HepG2 (cell line): Measurements from ENCODE around the gene SP5. TPM values are rescaled to one million over a fixed set of nuclear protein-coding genes. Genes with fewer than 3 reads are reported as not detected.

Source experiments
- ATAC-seq: fragments of 200-7000 bp; cut with Tn5 transposase; 3 replicates; pipeline ENCODE4 v1.9.1; 2020; ENCODE audit warnings: mild to moderate bottlenecking, moderate library complexity
- BruUV-seq: library from RNA; stranded (reverse); fragments of 400-500 nt; replicated peaks from 2 replicates; lab custom pipeline; 2021; lab: Mats Ljungman, UMichigan
- CTCF ChIA-PET: fragments of 300-600 bp; formaldehyde crosslinking; extraction: SDS; loops from one replicate; lab custom pipeline; 2021; ENCODE audit warnings: low total read pairs, inconsistent platforms, low intra/inter-chr PET ratio; lab: Yijun Ruan, JAX
- POLR2A ChIA-PET: fragments of 350-600 bp; sonication (Branson Sonifier 250); formaldehyde crosslinking; loops from one replicate; lab custom pipeline; 2020; ENCODE audit warnings: antibody characterized with exemption, inconsistent platforms; lab: Yijun Ruan, JAX
- DNase-seq: peaks from one replicate; pipeline ENCODE4 v3.0.0-alpha.2; 2015; ENCODE audit warnings: low spot score
- FAIRE-seq: peaks from 3 replicates; lab custom pipeline; 2011; peaks lifted over from hg19 to GRCh38; lab: Jason Lieb, UNC
- H2AFZ ChIP-seq: one replicate; pipeline ENCODE4 v1.6.1; 2011; ENCODE audit warnings: low read length, inconsistent platforms
- H3K27ac ChIP-seq: fragments of 300-600 bp; 3 replicates; pipeline ENCODE4 v1.8.0; 2011; ENCODE audit warnings: mixed run types, mild to moderate bottlenecking, mixed read lengths, low read length, inconsistent platforms; ENCODE audit not compliant: insufficient read depth; ENCODE audit errors: extremely low read length
- H3K27me3 ChIP-seq, 2 experiments: fragments of 200-600 bp in 1 of 2; 2 replicates in 1 of 2; 3 replicates in 1 of 2; pipeline versions ENCODE4 v1.6.0 to v1.8.0; 2011; ENCODE audit warnings: low read length in 2 of 2, mild to moderate bottlenecking in 2 of 2, moderate library complexity in 2 of 2, inconsistent platforms in 1 of 2; ENCODE audit not compliant: insufficient read depth in 2 of 2, control insufficient read depth in 1 of 2
- H3K36me3 ChIP-seq, 2 experiments: fragments of 200-600 bp in 1 of 2; replicated peaks in 1 of 2; 2 replicates in 1 of 2; 3 replicates in 1 of 2; pipeline versions ENCODE4 v1.5.1 to v1.8.0; 2011; ENCODE audit warnings: low read length in 2 of 2, inconsistent platforms in 1 of 2; ENCODE audit not compliant: insufficient read depth in 2 of 2, control insufficient read depth in 1 of 2
- H3K4me1 ChIP-seq: 2 replicates; pipeline ENCODE4 v1.5.1; 2012; ENCODE audit warnings: low read length, inconsistent platforms; ENCODE audit not compliant: insufficient read depth
- H3K4me2 ChIP-seq: 2 replicates; pipeline ENCODE4 v1.6.0; 2011; ENCODE audit warnings: low read depth, low read length, inconsistent platforms
- H3K4me3 ChIP-seq, 3 experiments: fragments of 200-600 bp in 1 of 3; sonication (generic), shearing (Covaris generic) in 1 of 3; replicated peaks in 1 of 3; 2 replicates each; pipeline ENCODE4 v1.5.1; 2011 to 2016; ENCODE audit warnings: low read length in 3 of 3, inconsistent platforms in 2 of 3, low read depth in 2 of 3, mild to moderate bottlenecking in 2 of 3, control low read depth in 1 of 3, mixed read lengths in 1 of 3; ENCODE audit not compliant: insufficient read depth in 1 of 3
- H3K79me2 ChIP-seq: one replicate; pipeline ENCODE4 v1.6.1; 2011; ENCODE audit warnings: low read length, inconsistent platforms; ENCODE audit not compliant: insufficient read depth
- H3K9ac ChIP-seq: 2 replicates; pipeline ENCODE4 v1.6.0; 2011; ENCODE audit warnings: mild to moderate bottlenecking, low read depth, low read length, inconsistent platforms; ENCODE audit not compliant: insufficient read depth
- H3K9me3 ChIP-seq: 2 replicates; pipeline ENCODE4 v1.5.1; 2012; ENCODE audit warnings: mild to moderate bottlenecking, low read length
- H4K20me1 ChIP-seq: 2 replicates; pipeline ENCODE4 v1.6.0; 2011; ENCODE audit warnings: inconsistent platforms, mild to moderate bottlenecking, low read length, moderate library complexity; ENCODE audit not compliant: insufficient read depth
- MLXIP ChIP-seq: sonication (generic); formaldehyde crosslinking; IDR thresholded peaks from 2 replicates; pipeline ENCODE4 v1.9.0; 2021; ENCODE audit warnings: missing genetic modification reagents, borderline replicate concordance
- NR3C1 ChIP-seq: sonication (generic); formaldehyde crosslinking; IDR thresholded peaks from 2 replicates; pipeline ENCODE4 v1.4.0; 2020; ENCODE audit warnings: missing genetic modification reagents
- ZHX2 ChIP-seq, 2 experiments: sonication (generic) in 1 of 2; formaldehyde crosslinking in 1 of 2; IDR thresholded peaks; 2 replicates each; pipeline versions ENCODE4 v1.6.1 to v1.9.0; 2014 to 2022; ENCODE audit warnings: antibody characterized with exemption in 1 of 2, borderline replicate concordance in 1 of 2, inconsistent platforms in 1 of 2, low read depth in 1 of 2, missing genetic modification reagents in 1 of 2
- ZSCAN9 ChIP-seq: IDR thresholded peaks from 2 replicates; pipeline ENCODE4 v1.6.1; 2016; ENCODE audit warnings: borderline replicate concordance
- WGBS: methylation state at CpG from one replicate; pipeline ENCODE4 v1.1.6; 2017; ENCODE audit warnings: low lambda C conversion rate; 5-methylcytosine and 5-hydroxymethylcytosine counted together
- in situ Hi-C: cut with HindIII; loops from 2 replicates; pipeline ENCODE4 v1.10.0; 2017; ENCODE audit warnings: low pct_unique_long_range_greater_than_20kb; ENCODE audit not compliant: extremely low pct_ligation_motif_present
- intact Hi-C: fragments of 100-400 bp; cut with micrococcal nuclease; formaldehyde crosslinking; loops from one replicate; pipeline ENCODE4 v1.10.0; 2022; ENCODE audit not compliant: unreplicated experiment
- polyA plus RNA-seq, 8 experiments: library from polyadenylated mRNA; depleted of rRNA in 3 of 8; stranded (reverse) in 7 of 8; unstranded in 1 of 8; fragments of >200 nt; fragmentation: Illumina TruSeq in 4 of 8; extraction: Trizol in 4 of 8; gene quantifications; 2 replicates each; pipeline versions ENCODE4 v1.2.1 to v1.2.3, GENCODE V29; 2011 to 2016; ENCODE audit warnings: low read depth in 4 of 8, missing spikeins in 1 of 8, mixed read lengths in 1 of 8; ENCODE audit not compliant: insufficient read depth in 1 of 8
- total RNA-seq, 5 experiments: library from RNA; depleted of rRNA; stranded (reverse); fragments of >200 nt; fragmentation: Illumina TruSeq; extraction: Trizol; gene quantifications; 2 replicates each; pipeline ENCODE4 v1.2.3, GENCODE V29; 2016; ENCODE audit warnings: low read depth in 1 of 5

The SP5 gene
- total and polyA plus RNA-seq, 2 of the 13 experiments (the other 11 are each of a cell fraction or from before 2014, with no cell fraction given): 50.8 to 119 TPM

- TF ChIP-seq ZHX2 (IDR thresholded peaks at IDR 0.05; ENCODE audit: low read depth) (no peak), ZHX2 (CRISPR knock-in tag; IDR thresholded peaks at IDR 0.05; ENCODE audit: borderline replicate concordance) (no peak)
Observed at GRCh38 chr2:170694316-170694715, 20.8 kb upstream of the SP5 start (continued).

GRCh38 chr2:170695521-170696410, 19.4 kb upstream of the SP5 start:
- Histone ChIP-seq H2AFZ (no peak overlapping the region), H3K27ac (no peak overlapping the region), H3K4me2 (no peak overlapping the region), H3K36me3 (no peaks in the 10 kb centered on the region), H3K4me3 (no peak overlapping the region), H4K20me1 (no peaks in the 10 kb centered on the region), H3K9me3 (no peaks in the 10 kb centered on the region), H3K4me1 (peaks cover 18% of the 10 kb centered on the region), H3K9ac (no peak overlapping the region), H3K79me2 (no peaks in the 10 kb centered on the region)
- no TSS peak for BruUV-seq
- POLR2A ChIA-PET: interaction anchor here (0.5 to 1.7 kb wide), 3 partner anchors 16 to 30 kb away, joined by 3 to 4 read pairs (median 3); no protein-coding TSS in a partner anchor
- intact Hi-C loops (no loop called here), in situ Hi-C loops (no loop called here)
- DNase-seq: no peak
- no peak for FAIRE-seq
- CTCF ChIA-PET: no interaction called here
- 86% methylated on average over 6 of the region's 6 CpGs for WGBS
- TF ChIP-seq MLXIP (CRISPR knock-in tag): no peak
- TF ChIP-seq NR3C1: no peak
- no peak for TF ChIP-seq ZSCAN9 (CRISPR knock-in tag)
- TF ChIP-seq, all 625 proteins: peak for 0
- 0 out of 3 replicates have a peak, but pooled peaks have one; percentile 12 for ATAC-seq
- H3K27me3 ChIP-seq: no peaks in the 10 kb centered on the region
